GM12878 (cell line): ENCODE measurements around the gene SURF6. TPM values are rescaled to one million over a fixed set of nuclear protein-coding genes. Genes with fewer than 3 reads are reported as not detected.

ENCODE experiments used
- ATAC-seq: fragments of 200-7000 bp; cut with Tn5 transposase; 3 replicates; pipeline ENCODE4 v1.9.1; 2020; ENCODE audit warnings: mild to moderate bottlenecking, moderate library complexity
- BruUV-seq: library from RNA; stranded (reverse); fragments of 400-500 nt; replicated peaks from 2 replicates; lab custom pipeline; 2021; lab: Mats Ljungman, UMichigan
- CTCF ChIA-PET: fragments of 300-600 bp; sonication (Branson Sonifier 250); formaldehyde crosslinking; extraction: SDS; loops from one replicate; lab custom pipeline; 2021; ENCODE audit warnings: inconsistent platforms; lab: Yijun Ruan, JAX
- POLR2A ChIA-PET: fragments of 350-600 bp; formaldehyde crosslinking; extraction: SDS; loops from one replicate; lab custom pipeline; 2021; ENCODE audit warnings: inconsistent platforms; lab: Charles Lee
- RAD21 ChIA-PET: fragments of 300-600 bp; sonication (Branson Sonifier 250); formaldehyde crosslinking; loops from one replicate; lab custom pipeline; 2023; ENCODE audit warnings: antibody characterized with exemption; ENCODE audit not compliant: unreplicated experiment; lab: Charles Lee
- SMC1A ChIA-PET: fragments of 300-600 bp; sonication (Branson Sonifier 250); formaldehyde crosslinking; loops from one replicate; lab custom pipeline; 2023; ENCODE audit not compliant: unreplicated experiment, uncharacterized antibody; lab: Charles Lee
- DNase-seq: peaks from one replicate; pipeline ENCODE4 v3.0.0-alpha.2; 2011; ENCODE audit warnings: low read depth, low spot score
- FAIRE-seq: peaks from 3 replicates; lab custom pipeline; 2011; peaks lifted over from hg19 to GRCh38; lab: Jason Lieb, UNC
- H2AFZ ChIP-seq: 2 replicates; pipeline ENCODE4 v1.6.0; 2011; ENCODE audit warnings: low read depth, low read length, control low read depth; ENCODE audit not compliant: control insufficient read depth
- H3K27ac ChIP-seq: 2 replicates; pipeline ENCODE4 v1.5.1; 2011; ENCODE audit warnings: control low read depth; ENCODE audit not compliant: control insufficient read depth, insufficient read depth
- H3K27me3 ChIP-seq, 2 experiments: replicated peaks in 1 of 2; 2 replicates each; pipeline versions ENCODE4 v1.6.0 to v1.6.1; 2011; ENCODE audit warnings: low read length in 1 of 2; ENCODE audit not compliant: control insufficient read depth in 2 of 2, insufficient read depth in 2 of 2
- H3K36me3 ChIP-seq, 2 experiments: 2 replicates each; pipeline ENCODE4 v1.5.1; 2011; ENCODE audit warnings: low read length in 1 of 2; ENCODE audit not compliant: control insufficient read depth in 2 of 2, insufficient read depth in 2 of 2
- H3K4me1 ChIP-seq: 2 replicates; pipeline ENCODE4 v1.6.1; 2011; ENCODE audit warnings: mild to moderate bottlenecking, low read length, moderate library complexity, mixed read lengths; ENCODE audit not compliant: control insufficient read depth, insufficient read depth
- H3K4me2 ChIP-seq: 2 replicates; pipeline ENCODE4 v1.6.0; 2011; ENCODE audit warnings: control low read depth; ENCODE audit not compliant: control insufficient read depth, insufficient read depth
- H3K4me3 ChIP-seq: fragments of 200-600 bp; sonication (generic); 2 replicates; pipeline ENCODE4 v1.5.1; 2016
- H3K79me2 ChIP-seq: 2 replicates; pipeline ENCODE4 v1.6.0; 2011; ENCODE audit warnings: low read length; ENCODE audit not compliant: control insufficient read depth, insufficient read depth
- H3K9ac ChIP-seq: 2 replicates; pipeline ENCODE4 v1.8.0; 2011; ENCODE audit warnings: low read length, control low read depth, mixed read lengths; ENCODE audit not compliant: control insufficient read depth, insufficient read depth
- H3K9me3 ChIP-seq: replicated peaks from 3 replicates; pipeline ENCODE4 v1.5.1; 2011; ENCODE audit warnings: mild to moderate bottlenecking, low read length; ENCODE audit not compliant: control insufficient read depth, insufficient read depth
- H4K20me1 ChIP-seq: 2 replicates; pipeline ENCODE4 v1.6.0; 2011; ENCODE audit not compliant: control insufficient read depth, insufficient read depth
- CUX1 ChIP-seq: IDR thresholded peaks from 2 replicates; pipeline ENCODE4 v1.6.1; 2012; ENCODE audit warnings: improper control_type of control experiment, low read depth, low read length; ENCODE audit not compliant: insufficient replicate concordance
- NBN ChIP-seq: fragments of 450-650 bp; IDR thresholded peaks from 2 replicates; pipeline ENCODE4 v1.6.1; 2016
- PRDM15 ChIP-seq: fragments of 450-650 bp; formaldehyde crosslinking; IDR thresholded peaks from 2 replicates; pipeline ENCODE4 v1.4.0; 2020; ENCODE audit warnings: mild to moderate bottlenecking, moderate library complexity
- RB1 ChIP-seq: fragments of 450-650 bp; formaldehyde crosslinking; IDR thresholded peaks from 2 replicates; pipeline ENCODE4 v1.6.1; 2017; ENCODE audit warnings: mild to moderate bottlenecking, borderline replicate concordance
- WRNIP1 ChIP-seq: IDR thresholded peaks from 2 replicates; pipeline ENCODE4 v1.6.1; 2011; ENCODE audit warnings: low read depth, low read length, improper control_type of control experiment, borderline replicate concordance
- WGBS: methylation state at CpG from one replicate; pipeline ENCODE4 v1.1.6; 2016; ENCODE audit warnings: low lambda C conversion rate; ENCODE audit not compliant: insufficient replicate concordance, insufficient coverage; ENCODE audit errors: missing lambda C conversion rate; 5-methylcytosine and 5-hydroxymethylcytosine counted together
- in situ Hi-C: fragments of 300-500 bp; cut with MboI; formaldehyde crosslinking; loops from 9 replicates; pipeline ENCODE4 v1.14.3; 2018; ENCODE audit warnings: mixed read lengths
- intact Hi-C: fragments of 100-400 bp; cut with micrococcal nuclease; formaldehyde crosslinking; loops from one replicate; pipeline ENCODE4 v1.14.2; 2022; ENCODE audit not compliant: unreplicated experiment
- polyA plus RNA-seq, 11 experiments: library from polyadenylated mRNA; depleted of rRNA in 4 of 11; unstranded in 6 of 11; stranded (reverse) in 5 of 11; fragments of >200 nt; fragmentation: Nextera tagmentation in 4 of 11; fragmentation: Illumina TruSeq in 1 of 11; extraction: Ambion mirVana in 4 of 11; extraction: Trizol in 1 of 11; gene quantifications; 1 replicate in 1 of 11; 2 replicates in 10 of 11; pipeline versions ENCODE4 v1.2.1 to v1.2.3, GENCODE V29; 2011 to 2016; ENCODE audit warnings: inconsistent platforms in 2 of 11, missing spikeins in 2 of 11, low read depth in 1 of 11
- total RNA-seq, 4 experiments: library from RNA; depleted of rRNA in 3 of 4; stranded (reverse); fragments of >200 nt in 3 of 4; fragmentation: Illumina TruSeq in 1 of 4; extraction: Trizol in 1 of 4; gene quantifications; 2 replicates each; pipeline versions ENCODE4 v1.2.1 to v1.2.3, GENCODE V29; 2013 to 2021

SURF6 gene
- total and polyA plus RNA-seq, 10 of the 15 experiments (the other 5 are each of a cell fraction or from before 2014, with no cell fraction given), result 2.2 to 27.2 (median 15.1) TPM

GRCh38 chr9:133322701-133323100 lies 13.3 kb downstream of the SURF6 start:
- H3K9me3 ChIP-seq, result no peaks in the 10 kb centered on the region; the same call in 2 of the 3 replicates
- ATAC-seq (no peak), FAIRE-seq (no peak), DNase-seq (no peak)
- no peak overlapping the region for H3K4me2 ChIP-seq
- H3K27me3 ChIP-seq, result no peaks in the 10 kb centered on the region
- WGBS, result 34% methylated on average over 14 of the region's 14 CpGs
- no peaks in the 10 kb centered on the region for H4K20me1 ChIP-seq
- H2AFZ ChIP-seq, result no peak overlapping the region
- ChIA-PET RAD21 (no interaction called here), POLR2A (no interaction called here), CTCF (no interaction called here), SMC1A (no interaction called here)
- H3K4me1 ChIP-seq, result no peaks in the 10 kb centered on the region
- no TSS peak for BruUV-seq
- no peak overlapping the region for H3K27ac ChIP-seq
- in situ Hi-C loops, result no loop called here
- TF ChIP-seq WRNIP1 (no peak), RB1 (no peak), NBN (no peak), CUX1 (no peak), PRDM15 (CRISPR knock-in tag) (no peak)
- H3K9ac ChIP-seq, result no peak overlapping the region
- intact Hi-C loops, result loop anchor here (10.0 kb wide), 1 partner anchor 138 kb away; no protein-coding TSS in a partner anchor
- H3K79me2 ChIP-seq, result no peaks in the 10 kb centered on the region
- H3K36me3 ChIP-seq, result no peaks in the 10 kb centered on the region
- no peak overlapping the region for H3K4me3 ChIP-seq
